NCI-H1436 treated with DMSO at 0.1 percent for 48 hours (cell line): Measurements from ENCODE around the gene FER1L5.

Source experiments
- DNase-seq: peaks from one replicate; lab custom pipeline; 2025; lab: John Stamatoyannopoulos, UW

Gene FER1L5

DNA sequence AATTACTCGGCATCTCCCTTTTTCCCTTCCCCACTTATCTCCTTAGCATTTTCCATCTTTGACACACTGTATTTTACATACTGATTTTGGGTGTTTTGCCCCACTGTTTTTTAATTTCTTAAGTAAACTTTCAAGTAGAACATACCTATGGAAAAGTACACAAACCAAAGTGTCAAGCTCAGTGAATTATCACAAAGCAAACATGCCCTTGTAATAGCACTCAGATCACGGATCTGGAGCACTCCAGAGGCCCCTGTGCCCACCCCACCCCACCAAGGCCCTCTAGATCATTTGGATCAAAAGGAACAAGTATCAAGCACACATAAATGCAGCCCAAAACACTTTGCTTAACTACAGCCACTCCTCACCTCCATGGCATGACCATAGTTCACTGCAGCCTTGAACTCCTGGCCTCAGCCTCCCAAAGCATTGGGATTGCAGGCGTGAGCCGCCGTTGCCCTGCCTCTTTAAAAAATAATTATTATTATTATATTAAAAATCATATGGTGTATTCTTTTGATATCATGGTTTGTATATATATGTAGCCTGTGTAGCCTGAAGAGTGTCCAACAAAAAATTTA is 38.1 kb downstream of the FER1L5 start:
- DNase-seq: no peak

DNA sequence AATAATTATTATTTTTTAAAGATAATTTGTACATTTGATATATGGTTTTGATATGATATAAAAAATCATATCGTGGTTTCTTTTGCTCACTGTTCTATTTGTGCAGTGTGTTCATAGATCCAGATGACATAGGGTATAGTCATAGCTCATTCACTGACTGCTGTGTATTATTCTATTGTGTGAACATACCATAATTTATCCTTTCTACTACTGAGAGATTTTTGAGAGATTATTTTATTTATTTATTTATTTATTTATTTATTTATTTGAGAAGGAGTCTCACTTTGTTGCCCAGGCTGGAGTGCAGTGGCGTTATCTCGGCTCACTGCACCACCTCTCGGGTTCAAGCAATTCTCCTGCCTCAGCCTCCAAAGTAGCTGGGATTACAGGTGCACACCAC is 39.0 kb downstream of the FER1L5 start:
- no peak for DNase-seq

DNA sequence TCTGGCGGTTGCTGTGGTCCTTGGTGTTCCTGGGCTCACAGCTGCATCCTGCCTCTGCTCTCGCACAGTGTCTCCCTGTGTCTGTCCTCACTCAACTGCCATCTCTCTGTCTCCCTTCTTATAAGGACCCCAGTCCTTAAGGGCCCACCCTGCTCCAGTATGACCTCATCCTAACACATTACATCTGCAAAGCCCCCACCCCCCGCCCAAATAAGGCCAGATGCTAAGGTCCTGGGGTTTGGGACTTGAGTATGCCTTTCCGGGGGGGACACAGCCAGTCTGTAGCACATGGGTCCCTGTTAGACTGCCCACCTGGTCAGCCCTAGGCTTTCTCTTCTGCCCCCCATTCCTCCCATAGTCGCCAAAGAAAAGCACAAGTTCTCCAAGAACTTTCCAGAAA is 40.7 kb downstream of the FER1L5 start:
- no peak for DNase-seq

DNA sequence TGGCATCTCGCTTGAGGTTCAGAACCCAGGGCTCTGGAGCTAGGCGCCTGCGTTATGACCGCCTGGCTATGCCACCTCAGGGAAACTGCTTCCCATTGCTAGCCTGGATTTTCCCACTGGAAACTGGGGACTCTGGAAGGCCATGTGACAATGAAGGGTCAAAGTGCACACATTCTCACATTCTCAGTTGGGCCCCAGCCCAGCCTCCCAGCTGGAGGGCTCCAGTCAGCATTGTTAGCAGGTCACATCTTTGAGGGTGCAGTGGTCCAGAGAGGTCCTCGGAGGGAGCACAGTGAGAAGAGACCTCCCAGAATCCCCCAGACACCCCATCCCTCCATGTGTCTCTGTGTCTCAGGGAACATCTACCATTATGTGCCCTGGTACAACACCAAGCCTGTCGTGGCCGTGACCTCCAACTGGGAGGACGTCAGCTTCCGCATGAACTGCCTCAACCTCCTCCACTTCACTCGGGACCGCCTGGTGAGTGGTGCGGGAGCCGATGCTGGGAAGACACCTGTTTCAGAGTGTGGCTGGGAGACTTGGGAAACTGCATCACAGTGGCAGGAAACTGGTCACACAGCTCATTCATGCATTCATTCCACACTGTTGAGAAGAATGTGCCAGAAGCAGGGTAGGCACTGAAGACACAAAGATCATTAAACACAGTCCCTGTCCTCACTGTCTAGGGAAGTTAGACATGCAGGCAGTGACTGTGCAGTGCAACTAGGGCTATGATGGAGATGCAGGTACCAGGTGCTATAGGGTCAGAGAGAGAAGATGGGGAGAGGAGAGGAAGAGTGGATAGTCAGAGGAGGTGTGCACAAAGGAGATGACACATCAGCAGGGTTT is 41.6 kb downstream of the FER1L5 start:
- DNase-seq: no peak

DNA sequence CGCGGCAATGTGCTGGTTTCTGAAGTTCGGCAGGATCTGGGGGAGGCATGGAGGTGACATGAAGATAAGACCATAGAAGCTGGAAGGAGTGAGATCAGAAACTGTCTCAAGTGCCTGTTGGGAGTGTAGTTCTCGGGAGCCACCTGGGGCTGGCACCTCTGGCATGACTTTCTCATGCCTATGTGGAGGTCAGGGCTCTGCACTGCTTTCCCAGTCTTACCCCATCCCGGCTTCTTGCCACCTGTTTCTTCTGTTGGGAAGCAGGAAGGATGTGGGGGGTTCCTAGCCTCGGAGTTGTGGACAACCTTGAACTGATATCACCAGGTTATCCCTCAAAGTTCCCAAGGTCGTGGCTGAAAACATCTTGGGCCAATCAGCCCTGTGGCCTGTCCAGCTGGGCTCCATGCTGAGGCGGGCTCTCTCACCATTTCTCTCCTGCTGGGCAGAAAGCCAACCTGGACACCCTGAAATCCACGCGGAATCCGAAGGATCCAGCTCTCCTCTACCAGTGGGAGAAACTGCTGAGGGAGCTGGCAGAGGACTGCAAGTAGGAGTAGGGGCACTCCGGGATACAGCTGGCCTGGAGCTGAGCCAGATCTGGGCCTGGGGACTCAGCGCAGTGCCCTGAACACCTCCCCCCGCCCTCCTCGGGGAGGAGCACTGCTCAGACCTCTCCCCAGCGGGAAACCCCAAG is 42.5 kb downstream of the FER1L5 start:
- no peak for DNase-seq

DNA sequence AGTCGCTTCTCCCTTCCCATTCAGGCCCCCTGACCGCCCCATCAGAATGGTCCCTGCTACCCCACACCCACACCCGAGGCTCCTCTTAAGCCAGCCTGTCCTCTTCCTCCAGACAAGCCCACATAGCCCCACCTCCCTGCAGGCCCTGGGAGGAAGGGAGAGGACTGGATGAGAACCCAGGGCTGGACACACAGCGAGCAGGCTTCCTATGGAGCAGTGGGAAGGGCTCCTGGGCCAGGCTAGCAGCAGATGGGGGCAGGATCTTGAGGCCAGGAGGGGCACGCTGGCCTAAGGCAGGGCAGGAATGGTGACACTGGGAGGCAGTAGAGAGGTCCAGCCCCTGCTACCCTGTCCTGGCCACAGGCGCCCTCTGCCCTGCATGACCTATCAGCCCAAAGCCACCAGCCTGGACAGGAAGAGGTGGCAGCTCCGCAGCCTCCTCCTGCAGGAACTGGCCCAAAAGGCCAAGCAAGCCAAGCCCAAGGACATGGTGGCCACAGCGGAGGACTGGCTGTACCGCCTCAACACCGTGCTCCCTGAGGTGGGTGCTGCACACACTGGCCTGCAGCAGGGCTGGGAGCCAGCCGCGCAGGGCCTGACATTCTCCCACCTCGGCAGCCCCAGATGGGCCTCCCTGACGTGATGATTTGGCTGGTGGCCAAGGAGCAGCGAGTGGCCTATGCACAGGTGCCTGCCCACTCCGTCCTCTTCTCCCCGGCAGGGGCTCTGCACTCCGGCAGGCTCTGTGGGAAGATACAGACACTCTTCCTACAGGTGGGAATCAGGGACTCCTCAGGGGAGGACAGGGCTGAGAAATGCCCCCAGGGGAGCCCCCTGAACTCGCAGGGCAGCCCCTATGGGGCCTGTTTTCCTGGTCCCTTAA is 43.3 kb downstream of the FER1L5 start:
- no peak for DNase-seq

DNA sequence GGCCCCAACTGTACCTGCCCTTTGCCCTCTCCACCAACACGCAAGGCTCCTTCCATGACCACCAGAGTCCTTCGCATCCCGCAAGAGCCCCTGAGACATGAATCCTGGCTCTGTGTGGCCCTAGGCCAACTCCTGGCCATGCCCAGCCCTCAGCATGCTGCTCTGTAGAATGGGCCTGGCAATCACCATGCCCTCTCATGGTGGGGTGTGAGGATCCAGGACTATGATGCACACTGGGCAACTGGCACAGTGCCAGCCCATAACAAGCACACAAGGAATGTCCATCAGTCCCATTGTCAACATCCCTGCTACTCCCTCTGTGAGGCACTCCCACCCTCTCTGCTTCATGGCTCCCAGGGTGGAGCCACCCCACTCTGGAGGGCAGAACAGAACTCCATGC is 44.7 kb downstream of the FER1L5 start:
- no peak for DNase-seq

DNA sequence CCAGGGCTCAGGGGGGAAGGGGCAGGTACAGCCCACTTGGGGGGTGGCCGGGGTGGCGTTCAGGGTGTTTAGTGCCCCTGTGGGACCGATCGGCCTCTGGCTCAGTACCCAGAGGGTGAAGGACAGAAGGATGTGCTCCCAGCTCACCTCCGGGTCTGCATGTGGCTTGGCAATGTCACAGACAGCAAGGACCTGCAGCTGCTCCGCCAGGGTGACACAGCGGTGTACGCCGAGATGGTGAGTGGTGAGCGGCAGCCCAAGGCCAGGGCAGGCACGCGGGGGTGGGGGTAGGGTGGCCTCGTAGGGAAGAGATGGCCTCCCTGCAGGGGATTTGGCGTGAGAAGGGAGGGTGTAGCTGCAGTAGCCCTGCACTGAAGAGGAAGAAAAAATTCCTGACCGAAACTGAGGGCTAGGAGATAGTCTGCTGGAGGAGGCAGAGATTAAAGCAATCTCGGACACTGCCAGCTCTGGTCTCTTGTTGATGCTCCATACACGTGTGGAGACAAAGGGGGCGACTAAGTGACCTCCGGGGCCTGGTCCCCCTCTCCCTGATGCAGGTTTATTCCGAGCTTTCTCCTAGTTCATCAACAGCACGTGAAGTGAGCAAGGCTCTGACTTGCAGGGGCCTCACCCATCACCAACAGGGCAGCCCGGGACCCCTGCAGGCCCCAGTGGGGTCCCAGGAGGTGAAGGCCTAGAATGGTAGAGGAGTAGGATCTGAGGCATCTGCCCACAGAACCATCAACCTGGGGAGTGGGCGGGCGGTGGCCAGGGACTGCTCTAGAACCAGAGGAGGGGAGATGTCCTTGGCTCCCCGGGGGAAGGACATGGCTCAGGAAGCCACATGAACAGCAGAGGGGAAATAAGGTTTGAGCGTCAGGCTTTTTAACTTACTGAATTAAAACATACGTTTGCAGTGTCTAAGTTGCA is 45.4 kb downstream of the FER1L5 start:
- no peak for DNase-seq

DNA sequence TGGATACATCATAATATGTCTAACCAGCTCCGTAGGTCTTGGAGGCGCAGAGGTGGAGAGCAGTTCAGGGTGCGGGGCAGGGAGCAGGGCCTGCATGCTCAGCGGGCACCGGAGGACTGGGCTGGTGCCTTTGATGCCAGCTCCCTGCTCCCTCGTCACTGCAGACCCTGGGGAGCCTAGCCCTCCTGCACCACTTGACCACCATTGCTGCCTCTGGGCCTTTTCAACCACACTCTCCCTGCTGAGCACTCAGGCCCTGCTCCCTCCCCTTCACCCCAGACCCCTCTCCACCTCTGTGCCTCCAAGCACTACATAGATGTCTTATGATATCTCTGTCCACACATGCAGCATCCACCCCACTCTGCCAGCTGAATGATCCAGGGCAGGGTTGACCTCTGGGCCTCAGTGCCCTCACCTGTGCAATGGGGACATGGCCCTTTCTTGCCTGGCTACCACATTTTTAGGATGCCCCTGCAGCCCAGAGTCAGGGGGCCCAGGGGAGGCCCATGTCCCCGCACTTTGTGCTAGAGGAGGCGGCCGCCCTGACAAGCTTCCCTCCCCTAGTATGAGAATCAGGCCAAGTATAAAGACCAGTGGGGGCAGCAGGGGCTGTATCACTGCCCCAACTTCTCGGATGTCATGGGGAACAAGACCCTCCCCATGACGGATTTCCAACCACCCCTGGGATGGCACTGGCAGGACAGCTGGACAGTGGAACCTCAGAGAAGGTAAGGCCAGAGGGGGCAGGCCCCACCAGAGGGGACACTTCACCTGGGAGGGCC is 46.3 kb downstream of the FER1L5 start:
- no peak for DNase-seq

DNA sequence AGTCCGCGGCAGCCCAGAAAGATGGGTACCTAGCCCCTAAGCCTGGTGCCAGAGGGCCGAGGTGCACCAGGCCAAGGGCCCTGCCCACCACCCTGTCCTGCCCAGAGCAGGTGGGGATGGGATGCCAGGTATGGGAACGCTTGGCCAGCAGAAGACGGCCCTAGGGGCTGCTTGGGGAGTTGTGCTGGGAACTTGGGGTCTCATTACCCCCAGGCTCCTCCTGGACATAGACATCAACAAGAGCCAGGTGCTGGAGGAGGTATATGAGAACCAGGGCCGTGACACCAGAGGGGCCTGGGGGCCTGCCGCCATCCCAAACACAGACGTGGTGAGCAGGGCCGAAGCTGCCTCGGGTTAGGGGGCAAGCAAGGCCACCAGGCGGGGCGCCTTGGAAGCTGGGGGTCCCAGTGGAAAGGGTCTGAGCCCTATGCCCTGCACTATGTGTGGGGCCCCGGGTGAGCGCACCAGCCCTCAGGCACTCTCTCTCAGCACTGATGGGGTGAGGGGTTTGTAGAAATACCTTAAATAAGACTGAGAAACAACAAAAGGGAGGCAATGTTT is 46.9 kb downstream of the FER1L5 start:
- no peak for DNase-seq

DNA sequence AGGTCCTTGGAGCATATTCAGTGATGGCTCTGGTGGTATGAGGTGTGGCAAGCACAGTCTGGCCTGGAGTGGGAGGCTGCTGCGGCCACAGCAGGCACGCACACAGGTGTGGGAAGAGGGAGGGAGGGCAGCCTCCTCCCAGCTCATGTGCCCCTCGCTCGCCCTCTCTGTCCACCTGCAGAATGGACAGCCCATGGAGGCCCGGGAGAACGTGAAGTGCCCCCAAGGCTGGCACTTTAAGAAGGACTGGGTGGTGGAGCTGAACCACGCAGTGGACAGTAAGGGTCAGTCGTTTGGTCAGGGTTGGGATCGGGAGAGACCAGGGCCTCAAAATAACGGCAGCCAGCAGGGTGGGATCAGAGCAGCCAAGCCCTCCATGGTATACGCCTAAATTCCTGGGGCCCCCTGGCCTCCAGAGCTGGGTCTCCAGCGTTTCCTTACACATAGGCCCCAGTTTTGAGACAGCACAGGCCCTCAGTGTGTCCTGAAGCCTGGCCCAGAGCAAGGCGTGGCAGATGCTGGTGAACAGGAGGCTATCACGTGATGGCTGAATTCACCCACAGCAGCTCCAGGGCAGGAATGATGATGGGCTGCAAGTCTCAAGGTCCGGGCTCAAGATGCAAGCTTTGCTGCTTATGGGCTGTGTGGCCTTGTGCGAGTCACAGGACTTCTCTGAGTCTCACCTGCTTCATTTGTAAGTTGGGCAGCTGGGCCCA is 47.9 kb downstream of the FER1L5 start:
- no peak for DNase-seq

DNA sequence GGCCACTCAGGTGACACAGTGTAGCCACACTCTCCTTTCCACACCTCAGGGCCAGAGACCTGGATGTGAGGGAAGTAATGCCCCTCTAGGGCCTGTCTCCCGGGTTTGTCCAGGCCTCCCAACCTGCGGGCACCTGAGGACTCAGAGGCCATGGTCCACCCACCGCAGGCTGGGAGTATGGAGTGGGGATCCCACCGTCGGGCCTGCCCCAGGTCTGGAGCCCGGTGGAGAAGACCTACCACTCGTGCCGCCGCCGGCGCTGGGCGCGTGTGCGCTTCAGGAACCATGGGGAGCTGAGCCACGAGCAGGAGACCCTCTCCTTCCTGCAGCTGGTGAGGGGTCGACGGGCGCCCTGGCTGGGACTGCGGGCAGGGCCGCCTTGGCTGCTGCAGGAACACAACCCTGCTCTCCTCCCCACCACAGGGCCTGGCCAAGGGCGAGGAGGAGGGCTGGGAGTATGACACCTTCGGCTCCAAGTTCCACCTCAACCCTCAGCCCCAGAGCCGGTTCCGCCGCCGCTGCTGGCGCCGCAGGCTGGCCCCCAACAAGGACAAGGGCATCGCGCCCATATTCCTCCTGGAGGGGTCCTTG is 48.6 kb downstream of the FER1L5 start:
- DNase-seq: no peak

DNA sequence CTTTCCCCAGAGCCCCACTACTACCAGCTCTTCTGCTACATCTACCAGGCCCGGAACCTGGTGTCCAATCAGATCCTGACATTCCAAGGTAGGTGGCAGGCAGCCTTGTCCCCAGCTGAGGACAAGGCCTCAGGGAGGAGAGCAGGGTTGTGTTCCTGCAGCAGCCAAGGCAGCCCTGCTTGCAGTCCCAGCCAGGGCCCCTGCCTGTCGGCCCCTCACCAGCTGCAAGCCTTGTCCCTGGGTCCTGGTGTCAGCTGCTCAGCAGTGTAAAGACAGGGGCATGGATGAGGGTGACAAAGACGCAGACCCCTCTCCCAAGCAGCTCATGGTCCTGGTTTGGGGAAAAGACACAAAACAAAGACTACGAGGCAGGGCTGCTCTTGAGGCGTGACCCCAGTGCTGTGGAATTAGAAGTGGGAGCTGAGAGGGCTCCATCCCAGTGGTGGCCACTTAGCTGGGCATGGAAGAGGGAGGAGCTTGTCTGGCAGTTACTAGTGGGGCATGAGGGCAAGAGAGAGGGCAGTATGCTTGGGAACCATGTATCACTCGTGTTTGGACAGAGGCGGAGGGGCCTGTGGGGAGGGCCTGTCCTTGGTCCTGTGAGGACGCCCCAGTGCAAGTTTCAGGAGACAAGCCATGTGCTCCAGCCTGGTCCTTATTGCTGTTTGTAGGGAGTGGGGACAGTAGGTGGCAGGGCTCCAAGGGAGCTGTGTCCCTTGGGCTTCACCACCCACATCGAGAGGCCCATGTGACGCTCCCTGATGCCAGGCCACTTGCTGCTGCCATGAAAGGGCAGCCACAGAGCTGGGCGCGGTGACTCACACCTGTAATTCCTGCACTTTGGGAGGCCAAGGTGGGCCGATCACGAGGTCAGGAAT is 49.8 kb downstream of the FER1L5 start:
- DNase-seq: no peak

DNA sequence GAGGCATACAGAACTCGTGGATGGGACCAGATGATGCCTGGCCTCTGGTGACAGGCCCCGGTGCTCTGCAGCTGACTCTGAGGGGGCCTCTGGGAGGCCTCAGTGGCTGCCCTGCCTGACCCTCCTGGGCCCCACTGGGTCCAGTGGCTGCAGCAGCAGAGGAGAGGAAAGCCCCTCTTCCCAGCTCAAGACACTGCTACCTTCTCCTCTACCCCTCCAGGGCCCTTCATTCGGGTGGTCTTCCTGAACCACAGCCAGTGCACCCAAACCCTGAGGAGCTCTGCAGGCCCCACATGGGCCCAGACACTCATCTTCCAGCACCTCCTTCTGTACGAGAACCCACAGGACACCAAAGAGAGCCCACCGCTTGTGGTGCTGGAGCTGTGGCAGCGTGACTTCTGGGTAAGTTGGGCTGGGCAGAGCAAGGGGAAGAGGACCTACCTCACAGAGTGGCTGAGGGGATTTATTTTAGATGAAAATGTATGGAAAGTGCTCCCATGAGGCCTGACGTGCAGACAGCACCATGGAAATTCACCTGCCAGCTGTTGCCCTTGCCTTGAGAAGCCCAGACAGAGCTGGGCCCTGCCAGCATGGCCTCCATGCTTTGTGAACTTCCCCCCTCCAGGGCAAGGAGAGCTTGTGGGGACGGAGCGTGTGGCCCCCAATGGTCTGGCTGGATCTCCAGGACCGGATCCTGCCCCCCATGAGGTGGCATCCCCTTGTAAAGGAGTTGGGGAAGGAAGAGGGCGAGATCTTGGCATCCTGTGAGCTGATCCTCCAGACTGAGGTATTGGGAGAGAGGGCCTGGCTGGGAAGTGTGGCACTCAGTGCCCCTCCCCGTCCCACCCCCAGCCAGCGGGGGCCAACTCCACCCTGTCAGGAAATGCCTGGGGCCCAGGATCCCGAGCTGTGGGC is 51.0 kb downstream of the FER1L5 start:
- no peak for DNase-seq

DNA sequence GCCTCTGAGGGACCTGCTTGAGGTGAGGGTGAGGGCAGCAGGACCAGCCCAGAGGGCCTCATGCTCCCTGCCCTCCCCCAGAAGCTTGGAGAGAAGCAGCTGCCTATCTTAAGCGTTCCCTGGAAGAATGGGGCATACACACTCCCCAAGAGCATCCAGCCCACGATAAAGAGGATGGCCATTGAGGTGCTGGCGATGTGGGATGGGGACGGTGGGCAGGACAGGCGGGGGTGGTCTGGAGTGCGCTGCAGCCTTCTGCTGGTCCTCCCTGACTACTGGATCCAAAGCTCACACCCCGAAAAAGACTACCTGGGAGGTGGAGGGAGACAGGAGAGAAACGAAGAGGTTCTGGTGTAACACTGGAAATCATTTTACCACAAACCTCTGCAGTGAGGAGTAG is 51.7 kb downstream of the FER1L5 start:
- DNase-seq: no peak

DNA sequence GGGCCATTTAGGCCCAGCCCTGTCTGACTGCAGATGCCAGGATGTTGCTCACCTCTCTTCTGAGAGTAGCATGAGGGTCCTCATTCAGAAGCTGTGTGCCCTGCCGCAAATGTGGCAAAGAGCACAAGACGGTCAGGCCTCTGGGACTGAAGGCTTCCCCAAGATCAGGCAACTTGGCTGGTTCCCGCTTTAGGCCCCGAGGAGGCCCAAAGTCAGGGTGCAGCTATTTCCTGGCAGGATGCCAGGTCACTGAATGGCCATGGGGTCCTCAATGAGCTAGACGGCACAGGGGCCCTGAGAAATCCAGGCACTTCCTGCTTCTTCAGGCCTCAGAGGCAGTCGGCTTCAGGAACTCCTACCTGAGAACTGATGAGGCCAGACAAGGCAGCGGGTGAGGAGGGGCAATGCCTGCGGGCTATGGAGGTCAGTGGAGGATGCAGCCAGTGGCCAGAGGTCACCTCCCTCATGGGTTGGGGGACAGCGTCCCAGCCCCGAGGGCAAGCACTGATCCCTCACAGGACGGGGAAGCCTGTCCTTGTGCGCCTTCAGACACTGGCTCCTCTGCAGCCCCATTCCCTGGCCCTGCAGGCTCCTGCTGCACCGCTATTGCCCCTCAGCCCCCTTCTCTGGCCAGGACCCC is 52.4 kb downstream of the FER1L5 start:
- DNase-seq: no peak
